GM08714 (cell line): ENCODE data around the gene KHDC1L.
"Not testable (repeated sequence)": the region's sequence is repeated elsewhere in the genome, so short reads cannot be mapped to it uniquely, and the experiment has no call there.

Experiments
- H3K4me3 ChIP-seq: fragments of 200-500 bp; sonication (Bioruptor generic); 2 replicates; pipeline ENCODE4 v1.5.1; 2014; ENCODE audit warnings: mild to moderate bottlenecking, low read length, inconsistent platforms
- ZNF274 ChIP-seq: IDR thresholded peaks from 2 replicates; pipeline ENCODE4 v1.6.1; 2012; ENCODE audit warnings: mild to moderate bottlenecking, low read depth, low read length

KHDC1L gene

GRCh38 chr6:73225396-73225795 is at the start of gene KHDC1L:
Gene KHDC1L (minus strand): TSS chr6:73225496. CDS start chr6:73225408, 88 bp downstream.
- no peak for TF ChIP-seq ZNF274
- no peak within 1 kb of the TSS for H3K4me3 ChIP-seq

GRCh38 chr6:73269296-73269695 is 44.0 kb upstream of the KHDC1L start:
- H3K4me3 ChIP-seq, result not testable (repeated sequence)

- H3K4me3 ChIP-seq, result not testable (repeated sequence)
These were observed 43.6 kb upstream of the KHDC1L start for GRCh38 chr6:73268896-73269295.

GRCh38 chr6:73264446-73264845 is 39.1 kb upstream of the KHDC1L start:
- no peak for TF ChIP-seq ZNF274
- no peak overlapping the region for H3K4me3 ChIP-seq

- peak overlapping the region; percentile 80 for H3K4me3 ChIP-seq
- no peak for TF ChIP-seq ZNF274
These were observed 38.2 kb upstream of the KHDC1L start for GRCh38 chr6:73263570-73263909.

- peak within 1 kb of the TSS; percentile 80 for H3K4me3 ChIP-seq
- no peak for TF ChIP-seq ZNF274
These were observed 37.6 kb upstream of the KHDC1L start, which contains the start of gene KHDC1 for GRCh38 chr6:73262671-73263569. Gene KHDC1 (minus strand): TSS chr6:73263196. CDS start chr6:73242517, 20,679 bp downstream.

- TF ChIP-seq ZNF274, result no peak
- H3K4me3 ChIP-seq, result no peak overlapping the region
These were observed 33.4 kb upstream of the KHDC1L start for GRCh38 chr6:73258721-73259120.

- H3K4me3 ChIP-seq, result not testable (repeated sequence)
These were observed 29.0 kb upstream of the KHDC1L start for GRCh38 chr6:73254323-73254722.

- TF ChIP-seq ZNF274, result no peak
- no peak overlapping the region for H3K4me3 ChIP-seq
These were observed 27.4 kb upstream of the KHDC1L start for GRCh38 chr6:73252703-73253102.

GRCh38 chr6:73250016-73250415 is 24.7 kb upstream of the KHDC1L start:
- no peak overlapping the region for H3K4me3 ChIP-seq
- no peak for TF ChIP-seq ZNF274

GRCh38 chr6:73248192-73248903 is 23.1 kb upstream of the KHDC1L start:
- no peak overlapping the region for H3K4me3 ChIP-seq
- no peak for TF ChIP-seq ZNF274

- TF ChIP-seq ZNF274, result no peak
- H3K4me3 ChIP-seq, result no peak overlapping the region
These were observed 16.7 kb upstream of the KHDC1L start for GRCh38 chr6:73242001-73242400.

GRCh38 chr6:73240730-73241129 is 15.4 kb upstream of the KHDC1L start:
- H3K4me3 ChIP-seq, result no peak overlapping the region
- TF ChIP-seq ZNF274, result no peak

- no peak overlapping the region for H3K4me3 ChIP-seq
- no peak for TF ChIP-seq ZNF274
These were observed 11.0 kb upstream of the KHDC1L start for GRCh38 chr6:73236144-73236750.

GRCh38 chr6:73234733-73235132 is 9.4 kb upstream of the KHDC1L start:
- H3K4me3 ChIP-seq, result no peak overlapping the region
- TF ChIP-seq ZNF274, result no peak

- not testable (repeated sequence) for H3K4me3 ChIP-seq
These were observed 8.7 kb upstream of the KHDC1L start for GRCh38 chr6:73233971-73234370.
